ENCODE results near the gene SUPT4H1.

The SUPT4H1 gene

GRCh38 chr17:58327363-58328194 is 24.4 kb downstream of the SUPT4H1 start:
- peak overlapping the region; percentile 7 for H3K4me3 ChIP-seq (ENCODE audit: low read depth, low read length)

GRCh38 chr17:58326609-58327362 is 25.2 kb downstream of the SUPT4H1 start:
- 0 out of 2 replicates have a peak, but pooled peaks have one; percentile 1 for TF ChIP-seq CTCF (IDR thresholded peaks at IDR 0.05; ENCODE audit: borderline replicate concordance, insufficient read depth, low read depth, low read length)
- no peak overlapping the region for H3K4me3 ChIP-seq (ENCODE audit: low read depth, low read length)

More at GRCh38 chr17:58327363-58328194, 24.4 kb downstream of the SUPT4H1 start:
- no peak for TF ChIP-seq CTCF (IDR thresholded peaks at IDR 0.05; ENCODE audit: borderline replicate concordance, insufficient read depth, low read depth, low read length)

GRCh38 chr17:58325976-58326468 is 26.0 kb downstream of the SUPT4H1 start:
- H3K4me3 ChIP-seq (ENCODE audit: low read depth, low read length): no peak overlapping the region
- 0 out of 2 replicates have a peak, but pooled peaks have one; percentile 2 for TF ChIP-seq CTCF (IDR thresholded peaks at IDR 0.05; ENCODE audit: borderline replicate concordance, insufficient read depth, low read depth, low read length)

- no peak for TF ChIP-seq CTCF (IDR thresholded peaks at IDR 0.05; ENCODE audit: borderline replicate concordance, insufficient read depth, low read depth, low read length)
- no peak overlapping the region for H3K4me3 ChIP-seq (ENCODE audit: low read depth, low read length)
Observed at GRCh38 chr17:58325289-58325726, 26.7 kb downstream of the SUPT4H1 start.

GRCh38 chr17:58324409-58325288 is 27.4 kb downstream of the SUPT4H1 start:
- TF ChIP-seq CTCF (IDR thresholded peaks at IDR 0.05; ENCODE audit: borderline replicate concordance, insufficient read depth, low read depth, low read length): no peak
- no peak overlapping the region for H3K4me3 ChIP-seq (ENCODE audit: low read depth, low read length)

- H3K4me3 ChIP-seq (ENCODE audit: low read depth, low read length): no peak overlapping the region
- no peak for TF ChIP-seq CTCF (IDR thresholded peaks at IDR 0.05; ENCODE audit: borderline replicate concordance, insufficient read depth, low read depth, low read length)
Observed at GRCh38 chr17:58324056-58324408, 28.0 kb downstream of the SUPT4H1 start.
